DMS53 (cell line): ENCODE measurements around the gene DAPL1.

Experiments
- DNase-seq: peaks from one replicate; lab custom pipeline; 2025; lab: John Stamatoyannopoulos, UW

Gene DAPL1, protein sequence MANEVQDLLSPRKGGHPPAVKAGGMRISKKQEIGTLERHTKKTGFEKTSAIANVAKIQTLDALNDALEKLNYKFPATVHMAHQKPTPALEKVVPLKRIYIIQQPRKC

DNA sequence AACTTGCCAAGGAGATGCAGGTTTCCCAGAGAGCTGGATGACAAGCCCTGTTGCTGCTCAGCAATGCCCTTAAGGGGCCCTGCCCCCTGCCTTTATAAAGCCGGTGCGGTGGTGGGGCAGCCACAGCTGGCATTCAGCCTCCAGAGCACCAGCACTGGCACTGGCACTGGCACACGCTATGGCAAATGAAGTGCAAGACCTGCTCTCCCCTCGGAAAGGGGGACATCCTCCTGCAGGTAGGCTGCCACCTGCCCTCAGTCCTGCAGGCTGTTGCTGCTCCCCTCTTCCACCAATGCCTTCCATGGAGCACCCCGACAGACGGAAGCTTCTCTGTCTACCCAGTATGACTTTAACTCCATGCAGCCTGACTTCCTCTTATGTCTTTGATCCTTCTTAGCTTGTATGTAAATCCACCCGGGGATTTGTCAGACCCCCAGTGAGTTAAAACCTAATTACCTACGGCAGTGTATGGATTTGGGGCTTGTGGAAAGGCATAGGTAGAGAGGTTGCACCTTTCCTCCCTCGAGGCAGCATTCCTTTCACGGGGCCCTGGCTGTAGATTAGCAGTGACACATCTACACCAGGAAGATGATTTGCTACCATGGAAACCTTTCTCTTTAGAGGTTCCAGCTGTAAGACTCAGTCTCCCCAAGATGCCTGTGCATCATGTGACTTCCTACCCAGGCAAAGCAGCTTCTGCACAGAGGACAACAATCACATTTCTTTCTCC, at the start of gene DAPL1:
Gene DAPL1, plus strand, starts transcription at position 123 of the 730 bp plus-strand sequence. Its CDS starts 56 bp downstream, at position 179.
- peak; percentile 7 for DNase-seq

DNA sequence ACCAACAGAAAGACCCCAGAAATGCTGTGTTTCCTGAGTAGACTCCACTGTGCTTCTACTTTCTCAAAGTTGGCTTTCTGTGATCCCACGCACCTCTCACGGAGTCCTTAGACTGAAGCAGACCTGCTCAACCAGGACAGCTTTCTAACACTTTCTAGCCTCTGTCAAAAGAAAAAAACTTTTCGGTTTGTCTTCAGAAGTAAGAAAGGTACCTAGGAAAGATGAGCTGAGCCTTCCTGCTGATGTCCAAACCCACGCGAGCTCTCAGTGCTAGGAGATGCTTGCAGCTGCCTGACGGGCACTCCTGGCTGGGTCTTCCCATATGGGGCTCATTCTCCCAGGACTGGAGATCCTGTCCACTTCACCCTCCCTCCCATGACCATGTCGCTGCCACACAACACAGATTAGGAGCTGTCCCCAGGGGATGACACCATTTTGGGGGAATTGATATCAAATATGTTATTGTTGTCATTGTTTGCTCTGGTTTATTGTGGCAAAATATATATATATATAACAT, 49.2 kb upstream of the DAPL1 start:
- DNase-seq, result no peak

DNA sequence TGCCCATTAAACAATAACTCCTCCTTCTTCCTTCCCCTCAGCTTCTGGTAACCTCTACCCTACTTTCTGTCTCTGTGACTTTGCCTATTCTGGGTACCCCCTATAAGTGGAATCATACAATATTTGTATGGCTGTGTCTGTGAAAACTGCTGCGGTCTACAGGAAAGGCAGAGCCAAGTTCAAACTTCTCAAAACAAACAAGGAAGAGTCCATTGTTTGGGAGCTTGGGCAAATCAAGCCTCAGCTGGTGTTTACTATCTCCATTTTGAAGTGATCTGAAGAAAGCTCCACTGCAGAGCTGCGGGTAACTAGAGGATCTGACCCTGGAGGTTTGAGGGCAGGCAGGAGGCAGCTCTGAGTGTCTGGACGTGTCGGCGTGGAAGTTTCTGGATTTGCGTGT, 48.6 kb upstream of the DAPL1 start:
- peak; percentile 45 for DNase-seq

DNA sequence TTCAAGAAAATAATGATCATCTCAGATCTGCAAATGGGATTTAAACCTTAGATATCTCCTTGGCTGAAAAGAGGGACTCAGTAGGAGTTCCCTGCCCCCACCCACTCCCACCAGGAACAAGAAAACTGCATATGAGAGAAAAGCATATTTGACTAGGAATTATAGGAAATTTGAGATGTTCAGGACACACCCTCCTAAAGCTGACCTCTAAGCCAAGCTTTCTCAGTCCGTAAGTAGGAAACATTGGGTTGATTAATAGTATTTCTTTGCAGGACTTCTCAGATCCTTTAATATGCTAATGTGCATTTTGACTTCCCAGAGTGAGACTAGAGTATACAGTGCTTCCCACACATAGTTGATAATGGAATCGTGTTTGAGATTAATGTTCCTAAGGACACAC, 47.8 kb upstream of the DAPL1 start:
- DNase-seq, result peak; percentile 35

DNA sequence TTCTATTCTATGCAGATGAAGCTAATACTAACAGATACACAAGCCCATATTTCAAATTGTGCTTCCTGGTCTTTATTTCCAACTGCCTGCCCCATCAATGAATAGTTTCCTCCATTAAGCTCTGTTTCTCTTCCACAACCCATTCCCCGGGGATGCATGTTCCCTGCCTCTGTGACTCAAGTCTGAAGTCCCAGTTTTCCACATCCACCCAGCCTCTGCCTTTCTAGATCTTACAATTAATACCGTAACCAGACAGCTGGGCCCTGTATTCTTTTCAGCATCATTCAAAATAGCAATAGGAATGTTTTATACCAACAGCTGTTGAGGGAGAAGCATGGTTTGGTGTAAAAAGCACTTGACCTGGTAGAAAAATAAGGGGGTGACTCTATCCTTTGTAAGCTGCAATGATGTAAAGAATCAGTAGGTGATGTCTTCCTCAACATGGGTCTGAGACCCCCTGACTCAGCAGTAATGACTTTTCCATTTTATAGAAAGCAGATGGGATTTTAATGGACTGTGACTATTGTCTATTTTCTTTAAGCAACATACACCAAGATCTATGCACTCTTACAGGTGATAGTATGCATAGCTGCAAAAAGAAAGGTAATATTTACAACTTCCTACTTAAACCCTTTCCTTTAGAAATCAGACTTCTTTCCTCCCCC, 46.1 kb upstream of the DAPL1 start:
- no peak for DNase-seq

DNA sequence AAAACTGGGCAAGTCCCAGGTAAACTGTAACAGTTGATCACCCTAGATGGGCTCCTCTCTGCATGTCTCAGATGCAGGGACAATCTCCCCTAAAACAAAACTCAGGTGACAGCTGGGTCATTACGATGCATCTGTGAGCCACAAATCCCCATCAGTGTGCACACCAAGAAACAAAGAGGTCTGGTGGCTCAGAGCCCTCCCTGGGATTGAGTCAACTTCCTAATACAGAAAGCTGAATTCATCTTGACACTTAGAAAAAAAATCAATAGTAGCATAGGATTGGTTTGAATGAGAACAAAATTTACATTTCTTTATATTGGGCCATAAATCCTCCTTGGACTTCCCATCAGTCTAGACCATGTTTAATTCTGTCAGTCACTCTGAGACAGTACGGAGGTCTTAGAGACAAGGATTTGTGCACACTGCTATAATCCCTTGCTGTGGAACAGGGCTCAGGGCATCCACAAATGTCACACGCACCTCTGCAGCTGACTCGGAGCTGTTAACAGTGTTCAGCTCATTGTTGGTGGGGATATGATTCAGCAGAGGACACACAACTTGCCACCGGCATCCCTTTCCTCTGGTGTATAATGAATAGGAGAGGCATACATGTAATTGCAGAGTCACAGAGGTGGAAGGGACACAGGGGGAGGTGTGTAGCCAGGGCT, 44.5 kb upstream of the DAPL1 start:
- no peak for DNase-seq

DNA sequence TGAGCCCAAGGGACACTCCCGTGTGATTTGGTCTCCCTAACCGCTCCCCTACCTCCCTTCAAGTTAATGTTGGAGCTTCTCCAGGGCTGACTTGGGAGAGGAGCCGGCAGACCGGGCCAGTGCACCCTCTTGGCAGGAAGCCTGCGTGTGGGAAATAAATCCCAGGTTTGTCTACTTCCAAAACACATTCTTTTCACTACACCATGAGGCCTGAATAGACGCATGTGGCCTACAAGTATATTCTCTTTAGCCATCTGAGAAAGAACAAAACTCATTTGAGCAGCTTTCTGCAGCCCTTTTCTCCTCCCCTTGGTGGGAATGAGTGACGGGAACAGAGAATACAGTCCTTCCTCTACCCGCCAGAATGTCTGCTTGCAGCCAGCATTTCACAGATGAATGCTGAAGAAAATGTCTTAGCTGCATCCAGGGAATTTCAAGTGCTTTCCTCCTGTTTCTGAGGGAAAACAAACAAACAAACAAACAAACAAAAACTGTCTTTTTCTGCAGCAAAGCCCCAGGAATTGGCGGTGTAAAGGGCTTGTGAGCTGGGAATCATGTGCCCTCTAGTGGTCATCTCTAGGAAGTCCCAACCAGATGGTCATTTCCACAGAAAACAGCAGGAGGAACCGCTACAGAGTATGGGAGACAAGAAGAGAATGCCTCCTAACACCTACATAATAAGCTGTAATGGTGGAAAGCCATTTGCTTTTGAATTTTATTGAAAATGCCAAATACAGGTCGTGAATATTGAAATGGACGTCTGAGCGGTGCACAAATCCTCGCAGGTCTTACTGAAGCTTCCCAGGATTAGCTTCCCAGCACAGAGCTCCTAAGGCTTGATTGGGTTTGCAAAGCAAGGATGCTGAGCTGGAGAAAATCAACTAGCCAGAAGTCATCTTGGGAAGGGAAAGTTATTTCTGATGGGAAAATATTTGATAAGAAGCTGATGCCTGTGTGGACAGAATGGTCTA, 41.2 kb upstream of the DAPL1 start:
- peak; percentile 76 for DNase-seq

DNA sequence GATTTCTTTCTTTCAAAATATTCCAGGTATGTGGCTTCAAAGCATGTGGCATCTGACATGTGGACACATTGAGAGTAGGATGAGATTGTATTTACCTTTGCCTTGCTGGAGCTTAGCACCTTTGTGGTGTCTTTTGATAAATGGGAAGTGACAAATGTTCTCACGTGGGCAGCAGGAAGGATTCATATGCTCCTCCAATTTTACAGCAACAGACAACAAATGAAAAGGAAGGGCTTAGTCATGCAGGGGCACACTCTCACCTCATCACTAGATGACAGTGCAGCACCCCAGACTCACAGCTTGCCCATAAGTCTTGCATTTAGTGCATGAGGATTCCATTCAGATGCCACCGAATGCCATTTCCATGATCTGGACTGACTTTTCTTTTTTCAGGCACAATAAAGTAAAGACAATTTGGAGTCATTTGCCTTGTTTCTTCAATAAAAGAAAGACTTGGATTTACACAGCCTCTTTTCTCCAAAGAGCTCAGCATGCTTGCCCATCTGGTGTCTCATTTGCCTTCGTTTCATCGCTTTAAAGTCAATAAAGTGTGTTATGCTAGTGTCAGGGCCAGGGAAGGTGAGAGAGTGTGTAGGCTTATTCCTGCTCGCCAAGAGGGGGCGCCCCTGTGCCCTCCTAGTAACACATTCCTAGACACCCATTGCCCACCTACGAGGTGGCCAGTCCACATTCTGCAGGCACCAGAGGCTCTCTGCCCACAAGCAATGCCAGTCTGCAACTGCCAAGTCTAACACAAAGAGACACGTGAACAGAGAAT, 39.6 kb upstream of the DAPL1 start:
- peak; percentile 30 for DNase-seq

DNA sequence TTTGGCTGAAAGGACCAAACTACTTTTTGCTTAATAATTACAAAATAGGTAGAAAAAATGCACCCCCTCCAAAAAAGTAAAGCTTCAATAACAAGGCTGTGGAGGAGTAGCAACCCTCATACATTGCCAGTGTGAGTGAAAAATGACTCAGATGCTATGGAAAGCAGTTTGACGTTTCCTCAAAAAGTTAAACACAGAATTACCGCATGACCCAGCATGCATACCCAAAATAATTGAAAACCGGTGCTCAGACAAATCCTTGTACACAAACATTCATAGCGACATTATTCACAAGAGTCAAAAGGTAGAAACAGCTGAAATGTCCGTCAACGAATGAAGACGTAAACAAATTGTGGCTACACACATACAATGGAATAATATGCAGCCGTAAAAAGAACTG, 38.8 kb upstream of the DAPL1 start:
- DNase-seq, result no peak

DNA sequence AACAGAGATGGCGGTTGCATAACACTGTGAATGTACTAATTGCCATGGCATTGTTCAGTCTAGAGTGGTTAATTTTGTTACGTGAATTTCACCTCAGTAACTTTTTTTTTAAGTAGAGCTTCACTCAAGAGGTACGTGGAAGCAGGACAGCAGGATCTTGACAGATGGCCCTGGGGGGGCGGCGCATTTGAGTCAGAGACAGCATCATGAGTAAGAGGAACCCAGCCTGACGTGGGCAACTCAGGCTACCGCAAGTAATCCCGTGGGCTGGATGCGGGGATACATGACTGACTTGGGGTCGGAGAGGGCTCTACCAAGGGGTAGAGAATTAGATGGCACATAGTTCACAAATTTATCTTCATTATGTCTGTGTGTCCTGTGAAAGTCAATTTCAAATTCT, 38.1 kb upstream of the DAPL1 start:
- DNase-seq, result no peak

DNA sequence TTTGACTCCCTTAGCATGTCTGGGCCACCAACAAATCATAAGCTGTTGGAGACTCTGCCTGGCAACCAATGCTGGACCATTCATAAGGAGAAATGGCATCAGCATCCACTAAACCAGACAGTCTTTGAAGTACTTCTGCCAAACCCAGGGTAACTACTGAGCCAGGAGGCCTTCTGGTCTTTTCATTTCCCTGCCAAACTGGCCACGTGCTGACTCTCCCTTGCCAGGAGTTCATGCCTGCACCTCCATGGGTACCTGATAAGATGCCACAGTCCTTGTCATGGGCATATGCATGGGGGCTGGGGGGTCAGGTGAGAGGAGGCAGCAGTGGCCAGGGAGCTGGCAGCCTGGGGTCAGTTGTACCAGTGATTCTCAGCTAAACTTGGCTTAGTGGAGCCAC, 34.2 kb upstream of the DAPL1 start:
- DNase-seq, result no peak

DNA sequence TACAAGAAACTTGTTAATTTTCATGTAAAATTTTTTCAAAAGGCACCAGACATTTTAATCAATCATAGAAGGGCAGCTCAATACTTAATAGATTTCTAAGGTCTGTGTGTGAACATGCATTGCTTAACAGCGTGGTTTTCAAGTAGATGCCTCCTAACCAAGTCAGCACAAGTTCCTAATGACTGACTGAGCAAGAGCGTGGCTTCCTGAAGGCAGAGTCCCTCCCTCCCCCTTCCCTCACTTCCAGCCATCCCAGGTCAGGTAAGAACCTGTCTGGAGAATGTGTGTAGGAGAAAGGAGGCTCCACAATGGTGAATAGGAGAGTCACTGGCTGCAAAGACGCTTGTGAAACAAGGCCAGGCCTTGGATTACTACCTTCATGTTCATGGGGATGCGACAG, 33.5 kb upstream of the DAPL1 start:
- no peak for DNase-seq

DNA sequence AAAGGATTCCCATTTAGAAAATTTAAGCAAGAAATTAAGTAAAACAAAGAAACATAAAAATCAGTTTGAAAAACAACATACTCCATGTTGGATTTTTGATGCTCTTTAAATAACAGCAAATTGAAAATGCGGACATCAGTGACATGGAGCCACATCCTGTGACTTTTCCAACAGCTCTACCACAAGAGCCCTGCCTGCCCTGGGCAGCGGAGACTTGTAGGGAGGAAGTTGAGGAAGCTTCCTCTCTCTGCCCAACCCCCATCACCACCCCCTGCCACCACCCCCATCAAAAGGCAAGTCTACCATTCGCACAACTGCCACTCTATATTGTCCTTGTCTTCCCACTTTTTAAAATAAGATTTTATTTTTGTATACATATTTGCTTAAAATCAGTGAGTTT, 32.8 kb upstream of the DAPL1 start:
- no peak for DNase-seq

DNA sequence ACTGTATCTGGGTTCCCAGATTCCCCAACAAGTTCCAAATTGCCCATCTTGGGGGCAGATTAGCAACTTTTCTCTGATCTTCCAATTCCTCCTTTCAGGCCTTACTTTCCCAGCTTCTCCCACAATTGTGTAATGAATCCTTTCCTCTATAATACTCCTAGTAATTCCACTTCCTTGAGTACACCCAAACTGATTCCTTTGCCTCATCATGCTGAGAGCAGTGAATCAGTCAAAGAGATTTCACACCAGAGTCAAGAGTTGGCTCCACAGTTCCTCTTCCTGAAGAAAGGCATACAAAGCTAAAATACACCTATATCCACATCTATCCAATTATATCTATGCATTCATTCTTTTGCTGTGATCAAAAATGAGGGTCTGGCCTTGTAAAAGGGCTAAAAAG, 28.6 kb upstream of the DAPL1 start:
- no peak for DNase-seq

DNA sequence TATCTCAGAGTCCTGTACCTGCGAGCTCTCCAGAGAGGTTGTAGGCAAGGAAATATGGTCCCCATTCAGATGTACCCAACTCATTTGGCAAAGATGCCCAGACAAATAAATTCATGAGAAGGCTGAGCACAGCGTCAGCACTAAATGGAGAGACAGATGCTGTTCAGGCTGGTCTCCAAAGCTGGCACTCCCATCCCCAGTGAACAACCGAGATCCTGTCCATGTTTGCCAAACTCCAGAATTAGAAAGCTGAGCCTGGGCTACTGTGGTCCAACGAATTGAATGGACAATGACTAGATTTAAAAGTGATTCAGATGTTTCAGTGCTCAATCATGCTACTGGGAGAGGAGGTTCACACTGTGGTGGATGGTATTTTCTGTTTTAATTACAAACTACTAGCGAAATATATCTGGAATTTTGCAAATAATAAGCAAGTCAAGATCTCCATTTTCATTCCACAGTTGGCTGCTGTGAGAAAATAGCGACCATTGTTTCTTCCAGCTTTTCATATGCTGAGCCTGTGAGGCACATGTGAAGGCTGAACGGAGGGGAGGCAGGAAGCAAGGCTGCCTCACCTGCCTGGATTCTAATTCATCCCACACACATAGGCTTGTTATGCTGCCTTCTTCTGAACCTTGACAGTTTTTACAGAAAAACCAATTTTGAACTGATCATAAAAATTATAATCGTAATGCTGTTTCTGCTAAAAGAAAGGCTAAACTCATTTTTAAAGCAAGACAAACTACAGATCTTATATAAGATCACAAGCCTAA, 22.6 kb upstream of the DAPL1 start:
- no peak for DNase-seq

DNA sequence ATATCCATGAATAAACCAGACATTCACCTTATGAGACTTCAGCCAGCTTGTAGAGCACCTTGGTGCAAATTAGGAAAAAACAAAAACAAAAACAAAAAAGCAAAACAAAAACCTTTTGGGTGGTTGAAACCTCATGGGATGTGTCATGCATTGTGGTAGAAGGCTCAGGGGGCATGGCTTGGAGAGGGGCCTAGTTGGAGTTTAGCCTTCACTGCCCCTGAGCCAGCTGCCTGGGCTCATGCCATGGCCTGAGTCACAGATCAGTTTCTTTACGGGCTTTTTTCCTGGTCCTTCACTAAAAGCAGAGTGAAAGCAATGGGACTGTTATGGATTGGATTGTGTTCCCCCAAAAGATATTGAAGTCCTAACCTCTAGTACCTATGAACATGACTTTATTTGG, 22.0 kb upstream of the DAPL1 start:
- DNase-seq, result no peak

DNA sequence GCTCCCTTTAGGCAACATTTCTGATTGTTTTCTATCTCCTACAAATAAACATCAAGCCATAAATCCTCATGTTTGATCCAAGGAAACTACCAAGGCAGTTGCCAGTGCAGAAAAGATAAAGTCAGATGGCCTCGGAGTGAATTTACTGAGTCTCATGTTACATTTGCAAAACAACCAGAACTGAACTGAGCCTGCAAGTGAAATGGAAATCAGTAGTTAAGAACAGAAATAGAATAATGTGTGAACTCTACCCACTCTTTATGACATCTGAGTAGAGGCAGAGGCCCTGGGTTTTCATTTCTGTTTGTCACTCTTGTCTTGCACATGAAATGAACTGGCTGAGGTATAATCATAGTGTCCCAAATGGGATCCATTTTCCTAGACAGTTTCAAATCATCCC, 20.4 kb upstream of the DAPL1 start:
- DNase-seq, result peak; percentile 43

DNA sequence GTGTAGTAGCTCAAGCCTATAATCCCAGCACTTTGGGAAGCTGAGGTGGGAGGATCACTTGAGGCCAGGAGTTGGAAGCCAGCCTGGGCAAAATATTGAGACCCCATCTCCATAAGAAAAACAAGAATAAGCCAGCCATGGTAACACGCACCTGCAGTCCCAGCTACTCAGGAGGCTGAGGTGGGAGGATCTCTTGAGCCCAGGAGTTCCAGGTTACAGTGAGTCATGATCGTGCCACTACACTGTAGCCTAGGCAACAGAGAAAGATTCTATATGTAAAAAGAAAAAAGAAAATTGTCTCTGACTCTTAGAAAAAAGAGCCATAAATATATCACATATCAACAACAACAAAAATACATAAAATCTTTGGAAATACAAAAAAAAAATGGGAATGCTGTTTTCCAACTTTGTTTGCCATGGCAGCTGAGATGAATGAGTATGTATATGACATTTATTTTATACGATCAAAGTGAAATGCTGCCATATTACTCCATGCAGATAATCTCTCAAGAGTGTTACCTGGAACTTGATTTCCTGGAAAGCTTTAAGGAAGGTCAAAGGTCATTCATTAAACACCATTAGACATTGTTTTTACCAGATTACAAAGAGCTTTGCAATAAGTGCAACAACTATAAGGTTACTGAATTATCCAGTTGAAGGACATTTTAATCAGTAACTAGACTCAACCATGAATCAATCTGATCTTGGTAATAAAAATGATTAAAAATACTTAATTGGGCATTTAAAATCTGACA, 19.7 kb upstream of the DAPL1 start:
- peak; percentile 63 for DNase-seq

DNA sequence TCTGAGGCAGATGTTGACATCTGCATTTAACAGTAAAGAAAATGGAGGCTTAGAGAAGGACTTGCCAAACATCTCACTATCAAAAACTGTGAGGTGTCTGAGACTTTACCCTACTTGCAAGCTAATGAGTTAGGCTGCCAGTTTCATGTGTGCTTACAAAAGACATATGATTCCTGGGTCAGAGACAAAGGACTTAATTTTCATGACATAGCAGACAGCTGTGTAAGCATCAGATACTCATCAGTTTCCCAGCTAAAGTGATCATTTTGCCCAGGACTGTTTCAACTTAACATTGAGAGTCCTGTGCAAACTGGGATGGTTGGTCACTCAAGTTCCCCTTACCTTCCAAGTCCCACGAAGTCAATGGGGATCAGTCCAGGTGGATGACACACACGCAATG, 18.9 kb upstream of the DAPL1 start:
- DNase-seq, result peak; percentile 56
